Activated naive CD8-positive, alpha-beta T cell treated with anti-CD3 and anti-CD28 coated beads for 36 hours (primary cell): Measurements from ENCODE around the gene ARID1A. TPM values are rescaled to one million over a fixed set of nuclear protein-coding genes. Genes with fewer than 3 reads are reported as not detected.

ENCODE experiments used
- DNase-seq: peaks from one replicate; pipeline ENCODE4 v3.0.0; 2021
- H3K27ac Mint-ChIP-seq: one replicate; pipeline ENCODE4 v1.8.0; 2022; ENCODE audit warnings: mild to moderate bottlenecking, moderate library complexity, mixed read lengths
- H3K27me3 Mint-ChIP-seq: one replicate; pipeline ENCODE4 v1.8.0; 2022; ENCODE audit warnings: mild to moderate bottlenecking, mixed read lengths
- H3K36me3 Mint-ChIP-seq: one replicate; pipeline ENCODE4 v1.8.0; 2021; ENCODE audit warnings: mild to moderate bottlenecking, mixed read lengths
- H3K4me1 Mint-ChIP-seq: one replicate; pipeline ENCODE4 v1.8.0; 2021; ENCODE audit warnings: mixed read lengths
- H3K4me3 Mint-ChIP-seq: one replicate; pipeline ENCODE4 v1.8.0; 2022; ENCODE audit warnings: mild to moderate bottlenecking, moderate library complexity, mixed read lengths
- H3K9me3 Mint-ChIP-seq: one replicate; pipeline ENCODE4 v1.8.0; 2022; ENCODE audit warnings: mixed read lengths
- total RNA-seq, 2 experiments: library from RNA; stranded (reverse); gene quantifications; one replicate each; pipeline ENCODE4 v1.2.3, GENCODE V29; 2021

The ARID1A gene
- total RNA-seq, 2 experiments from 2014 or later = 75.6 to 78.4 TPM

GRCh38 chr1:26731233-26731902 lies 35.6 kb downstream of the ARID1A start:
- no peak for DNase-seq
- H3K4me1 Mint-ChIP-seq = peaks cover 80% of the 10 kb centered on the region

GRCh38 chr1:26733392-26733791 lies 37.6 kb downstream of the ARID1A start:
- Mint-ChIP-seq H3K9me3 (no peaks in the 10 kb centered on the region), H3K27me3 (no peaks in the 10 kb centered on the region), H3K27ac (peak overlapping the region; percentile 49), H3K36me3 (peaks cover 68% of the 10 kb centered on the region), H3K4me3 (no peak overlapping the region), H3K4me1 (peaks cover 65% of the 10 kb centered on the region)
- no peak for DNase-seq

More at GRCh38 chr1:26731233-26731902, 35.6 kb downstream of the ARID1A start:
- no peaks in the 10 kb centered on the region for H3K27me3 Mint-ChIP-seq
- peaks cover 57% of the 10 kb centered on the region for H3K36me3 Mint-ChIP-seq
- H3K4me3 Mint-ChIP-seq = no peak overlapping the region
- peak overlapping the region; percentile 65 for H3K27ac Mint-ChIP-seq
- no peaks in the 10 kb centered on the region for H3K9me3 Mint-ChIP-seq

- Mint-ChIP-seq H3K4me3 (no peak overlapping the region), H3K9me3 (no peaks in the 10 kb centered on the region), H3K36me3 (peaks cover 68% of the 10 kb centered on the region), H3K27ac (peak overlapping the region; percentile 49), H3K4me1 (peaks cover 62% of the 10 kb centered on the region), H3K27me3 (no peaks in the 10 kb centered on the region)
- no peak for DNase-seq
Measured at GRCh38 chr1:26733982-26734381, 38.2 kb downstream of the ARID1A start.

GRCh38 chr1:26734501-26735058 lies 38.8 kb downstream of the ARID1A start:
- Mint-ChIP-seq H3K27me3 (no peaks in the 10 kb centered on the region), H3K36me3 (peaks cover 63% of the 10 kb centered on the region), H3K9me3 (no peaks in the 10 kb centered on the region), H3K4me3 (no peak overlapping the region), H3K27ac (no peak overlapping the region), H3K4me1 (peaks cover 63% of the 10 kb centered on the region)
- no peak for DNase-seq

GRCh38 chr1:26739329-26739914 lies 43.6 kb downstream of the ARID1A start:
- Mint-ChIP-seq H3K36me3 (peaks cover 70% of the 10 kb centered on the region), H3K27me3 (no peaks in the 10 kb centered on the region), H3K4me3 (peak overlapping the region; percentile 4), H3K4me1 (peaks cover 68% of the 10 kb centered on the region), H3K9me3 (no peaks in the 10 kb centered on the region), H3K27ac (peak overlapping the region; percentile 57)
- DNase-seq = peak; percentile 26

GRCh38 chr1:26740023-26740634 lies 44.3 kb downstream of the ARID1A start:
- Mint-ChIP-seq H3K27ac (peak overlapping the region; percentile 57), H3K9me3 (no peaks in the 10 kb centered on the region), H3K4me1 (peaks cover 71% of the 10 kb centered on the region), H3K27me3 (no peaks in the 10 kb centered on the region), H3K4me3 (no peak overlapping the region), H3K36me3 (peaks cover 74% of the 10 kb centered on the region)
- no peak for DNase-seq

GRCh38 chr1:26740952-26741351 lies 45.1 kb downstream of the ARID1A start:
- H3K4me3 Mint-ChIP-seq = no peak overlapping the region
- no peak for DNase-seq
- H3K4me1 Mint-ChIP-seq = peaks cover 71% of the 10 kb centered on the region
- H3K36me3 Mint-ChIP-seq = peaks cover 73% of the 10 kb centered on the region
- H3K27me3 Mint-ChIP-seq = no peaks in the 10 kb centered on the region
- H3K27ac Mint-ChIP-seq = peak overlapping the region; percentile 66
- no peaks in the 10 kb centered on the region for H3K9me3 Mint-ChIP-seq

GRCh38 chr1:26743426-26744059 lies 47.7 kb downstream of the ARID1A start:
- peaks cover 89% of the 10 kb centered on the region for H3K4me1 Mint-ChIP-seq
- peak overlapping the region; percentile 91 for H3K27ac Mint-ChIP-seq
- peaks cover 73% of the 10 kb centered on the region for H3K36me3 Mint-ChIP-seq
- no peaks in the 10 kb centered on the region for H3K27me3 Mint-ChIP-seq
- H3K9me3 Mint-ChIP-seq = no peaks in the 10 kb centered on the region
- H3K4me3 Mint-ChIP-seq = peak overlapping the region; percentile 56
- DNase-seq = no peak

GRCh38 chr1:26744075-26744959 lies 48.5 kb downstream of the ARID1A start:
- Mint-ChIP-seq H3K27me3 (no peaks in the 10 kb centered on the region), H3K4me3 (peak overlapping the region; percentile 56), H3K36me3 (peaks cover 77% of the 10 kb centered on the region), H3K9me3 (no peaks in the 10 kb centered on the region), H3K27ac (peak overlapping the region; percentile 91), H3K4me1 (peaks cover 86% of the 10 kb centered on the region)
- peak; percentile 82 for DNase-seq

- Mint-ChIP-seq H3K4me3 (peak overlapping the region; percentile 56), H3K36me3 (peaks cover 77% of the 10 kb centered on the region), H3K9me3 (no peaks in the 10 kb centered on the region), H3K27me3 (no peaks in the 10 kb centered on the region), H3K27ac (peak overlapping the region; percentile 91), H3K4me1 (peaks cover 85% of the 10 kb centered on the region)
- no peak for DNase-seq
Measured at GRCh38 chr1:26745191-26745590, 49.4 kb downstream of the ARID1A start.

GRCh38 chr1:26747048-26747447 lies 51.2 kb downstream of the ARID1A start:
- Mint-ChIP-seq H3K36me3 (peaks cover 73% of the 10 kb centered on the region), H3K9me3 (no peaks in the 10 kb centered on the region), H3K27ac (peak overlapping the region; percentile 68), H3K4me1 (peaks cover 85% of the 10 kb centered on the region), H3K27me3 (no peaks in the 10 kb centered on the region), H3K4me3 (no peak overlapping the region)
- DNase-seq = no peak

- DNase-seq = no peak
- peak overlapping the region; percentile 32 for H3K27ac Mint-ChIP-seq
- peaks cover 74% of the 10 kb centered on the region for H3K36me3 Mint-ChIP-seq
- no peaks in the 10 kb centered on the region for H3K27me3 Mint-ChIP-seq
- H3K4me3 Mint-ChIP-seq = no peak overlapping the region
- H3K4me1 Mint-ChIP-seq = peaks cover 85% of the 10 kb centered on the region
- H3K9me3 Mint-ChIP-seq = no peaks in the 10 kb centered on the region
Measured at GRCh38 chr1:26748351-26748750, 52.5 kb downstream of the ARID1A start.

GRCh38 chr1:26749458-26749857 lies 53.6 kb downstream of the ARID1A start:
- no peaks in the 10 kb centered on the region for H3K27me3 Mint-ChIP-seq
- no peak overlapping the region for H3K4me3 Mint-ChIP-seq
- H3K9me3 Mint-ChIP-seq = no peaks in the 10 kb centered on the region
- peaks cover 75% of the 10 kb centered on the region for H3K36me3 Mint-ChIP-seq
- peaks cover 78% of the 10 kb centered on the region for H3K4me1 Mint-ChIP-seq
- peak overlapping the region; percentile 51 for H3K27ac Mint-ChIP-seq
- DNase-seq = no peak

GRCh38 chr1:26750428-26750827 lies 54.6 kb downstream of the ARID1A start:
- DNase-seq = no peak
- H3K27ac Mint-ChIP-seq = peak overlapping the region; percentile 18
- peaks cover 72% of the 10 kb centered on the region for H3K4me1 Mint-ChIP-seq
- H3K27me3 Mint-ChIP-seq = no peaks in the 10 kb centered on the region
- H3K36me3 Mint-ChIP-seq = peaks cover 70% of the 10 kb centered on the region
- no peaks in the 10 kb centered on the region for H3K9me3 Mint-ChIP-seq
- H3K4me3 Mint-ChIP-seq = no peak overlapping the region
